ENCODE measurements around the gene SRD5A3. TPM values are rescaled to one million over a fixed set of nuclear protein-coding genes. Genes with fewer than 3 reads are reported as not detected.

SRD5A3 gene
- total and polyA plus RNA-seq, 2 donors, result 6.1 to 9.7 TPM

GRCh38 chr4:55395529-55396307 lies 49.7 kb downstream of the SRD5A3 start, which contains the start of gene TMEM165:
Gene TMEM165 (plus strand): TSS chr4:55395957. CDS start chr4:55396190, 233 bp downstream.
- Histone ChIP-seq H3K4me1 (ENCODE audit: insufficient read depth) (no peaks in the 10 kb centered on the region), H3K4me3 (ENCODE audit: low read depth, low read length) (peak within 1 kb of the TSS; percentile 92), H3K36me3 (ENCODE audit: insufficient read depth) (no peaks in the 10 kb centered on the region), H3K27ac (ENCODE audit: low read depth) (peak within 1 kb of the TSS; percentile 99)
- peak; percentile 64 for DNase-seq (ENCODE audit: extremely low spot score)
- WGBS, result under 1% methylated on average over 95 of the region's 95 CpGs

- Histone ChIP-seq H3K4me1 (ENCODE audit: insufficient read depth) (no peaks in the 10 kb centered on the region), H3K36me3 (ENCODE audit: insufficient read depth) (no peaks in the 10 kb centered on the region), H3K4me3 (ENCODE audit: low read depth, low read length) (peak overlapping the region; percentile 92), H3K27ac (ENCODE audit: low read depth) (peak overlapping the region; percentile 99)
- peak; percentile 33 for DNase-seq (ENCODE audit: extremely low spot score)
- WGBS, result under 1% methylated on average over 41 of the region's 41 CpGs
Measured at GRCh38 chr4:55396308-55397125, 50.5 kb downstream of the SRD5A3 start.

GRCh38 chr4:55397126-55397436 lies 51.0 kb downstream of the SRD5A3 start:
- Histone ChIP-seq H3K4me3 (ENCODE audit: low read depth, low read length) (peak overlapping the region; percentile 92), H3K36me3 (ENCODE audit: insufficient read depth) (no peaks in the 10 kb centered on the region), H3K4me1 (ENCODE audit: insufficient read depth) (no peaks in the 10 kb centered on the region), H3K27ac (ENCODE audit: low read depth) (peak overlapping the region; percentile 99)
- DNase-seq (ENCODE audit: extremely low spot score), result no peak
- 8% methylated on average over 7 of the region's 7 CpGs for WGBS

- H3K36me3 ChIP-seq (ENCODE audit: insufficient read depth), result no peaks in the 10 kb centered on the region
- peak overlapping the region; percentile 92 for H3K4me3 ChIP-seq (ENCODE audit: low read depth, low read length)
- no peaks in the 10 kb centered on the region for H3K4me1 ChIP-seq (ENCODE audit: insufficient read depth)
- no peak for DNase-seq (ENCODE audit: extremely low spot score)
- peak overlapping the region; percentile 99 for H3K27ac ChIP-seq (ENCODE audit: low read depth)
- 40% methylated on average over 15 of the region's 15 CpGs for WGBS
Measured at GRCh38 chr4:55397520-55398321, 51.7 kb downstream of the SRD5A3 start.

GRCh38 chr4:55398461-55398860 lies 52.4 kb downstream of the SRD5A3 start:
- DNase-seq (ENCODE audit: extremely low spot score), result no peak
- peak overlapping the region; percentile 92 for H3K4me3 ChIP-seq (ENCODE audit: low read depth, low read length)
- H3K4me1 ChIP-seq (ENCODE audit: insufficient read depth), result no peaks in the 10 kb centered on the region
- 35% methylated on average over 1 of the region's 1 CpG for WGBS
- H3K36me3 ChIP-seq (ENCODE audit: insufficient read depth), result no peaks in the 10 kb centered on the region
- peak overlapping the region; percentile 23 for H3K27ac ChIP-seq (ENCODE audit: low read depth)

- H3K36me3 ChIP-seq (ENCODE audit: insufficient read depth), result no peaks in the 10 kb centered on the region
- H3K27ac ChIP-seq (ENCODE audit: low read depth), result no peak overlapping the region
- H3K4me1 ChIP-seq (ENCODE audit: insufficient read depth), result no peaks in the 10 kb centered on the region
- 38% methylated on average over 3 of the region's 3 CpGs for WGBS
- peak overlapping the region; percentile 20 for H3K4me3 ChIP-seq (ENCODE audit: low read depth, low read length)
- DNase-seq (ENCODE audit: extremely low spot score), result no peak
Measured at GRCh38 chr4:55398966-55399365, 52.9 kb downstream of the SRD5A3 start.

GRCh38 chr4:55399581-55399980 lies 53.5 kb downstream of the SRD5A3 start:
- H3K36me3 ChIP-seq (ENCODE audit: insufficient read depth), result no peaks in the 10 kb centered on the region
- no peaks in the 10 kb centered on the region for H3K4me1 ChIP-seq (ENCODE audit: insufficient read depth)
- no peak for DNase-seq (ENCODE audit: extremely low spot score)
- no peak overlapping the region for H3K27ac ChIP-seq (ENCODE audit: low read depth)
- 85% methylated on average over 1 of the region's 1 CpG for WGBS
- no peak overlapping the region for H3K4me3 ChIP-seq (ENCODE audit: low read depth, low read length)

- Histone ChIP-seq H3K36me3 (ENCODE audit: insufficient read depth) (peaks cover 3% of the 10 kb centered on the region), H3K27ac (ENCODE audit: low read depth) (no peak overlapping the region), H3K4me3 (ENCODE audit: low read depth, low read length) (no peak overlapping the region), H3K4me1 (ENCODE audit: insufficient read depth) (no peaks in the 10 kb centered on the region)
- 83% methylated on average over 3 of the region's 3 CpGs for WGBS
- DNase-seq (ENCODE audit: extremely low spot score), result no peak
Measured at GRCh38 chr4:55405073-55405472, 59.0 kb downstream of the SRD5A3 start.

GRCh38 chr4:55406545-55406944 lies 60.5 kb downstream of the SRD5A3 start:
- WGBS, result 99% methylated on average over 2 of the region's 2 CpGs
- Histone ChIP-seq H3K27ac (ENCODE audit: low read depth) (no peak overlapping the region), H3K36me3 (ENCODE audit: insufficient read depth) (peaks cover 3% of the 10 kb centered on the region), H3K4me3 (ENCODE audit: low read depth, low read length) (no peak overlapping the region), H3K4me1 (ENCODE audit: insufficient read depth) (no peaks in the 10 kb centered on the region)
- no peak for DNase-seq (ENCODE audit: extremely low spot score)

- DNase-seq (ENCODE audit: extremely low spot score), result no peak
- H3K4me3 ChIP-seq (ENCODE audit: low read depth, low read length), result no peak overlapping the region
- H3K27ac ChIP-seq (ENCODE audit: low read depth), result no peak overlapping the region
- H3K4me1 ChIP-seq (ENCODE audit: insufficient read depth), result no peaks in the 10 kb centered on the region
- WGBS, result 95% methylated on average over 3 of the region's 3 CpGs
- H3K36me3 ChIP-seq (ENCODE audit: insufficient read depth), result peaks cover 3% of the 10 kb centered on the region
Measured at GRCh38 chr4:55407119-55407518, 61.1 kb downstream of the SRD5A3 start.

- no peak overlapping the region for H3K27ac ChIP-seq (ENCODE audit: low read depth)
- H3K36me3 ChIP-seq (ENCODE audit: insufficient read depth), result peaks cover 3% of the 10 kb centered on the region
- H3K4me3 ChIP-seq (ENCODE audit: low read depth, low read length), result no peak overlapping the region
- WGBS, result 88% methylated on average over 3 of the region's 3 CpGs
- DNase-seq (ENCODE audit: extremely low spot score), result no peak
- H3K4me1 ChIP-seq (ENCODE audit: insufficient read depth), result no peaks in the 10 kb centered on the region
Measured at GRCh38 chr4:55407764-55408163, 61.7 kb downstream of the SRD5A3 start.

GRCh38 chr4:55409468-55410171 lies 63.6 kb downstream of the SRD5A3 start:
- WGBS, result 51% methylated on average over 10 of the region's 10 CpGs
- Histone ChIP-seq H3K36me3 (ENCODE audit: insufficient read depth) (peaks cover 3% of the 10 kb centered on the region), H3K4me1 (ENCODE audit: insufficient read depth) (no peaks in the 10 kb centered on the region)

GRCh38 chr4:55410431-55410830 lies 64.4 kb downstream of the SRD5A3 start:
- no peak for DNase-seq (ENCODE audit: extremely low spot score)
- Histone ChIP-seq H3K27ac (ENCODE audit: low read depth) (no peak overlapping the region), H3K4me3 (ENCODE audit: low read depth, low read length) (no peak overlapping the region), H3K4me1 (ENCODE audit: insufficient read depth) (no peaks in the 10 kb centered on the region), H3K36me3 (ENCODE audit: insufficient read depth) (no peaks in the 10 kb centered on the region)
- 93% methylated on average over 8 of the region's 8 CpGs for WGBS

More at GRCh38 chr4:55409468-55410171, 63.6 kb downstream of the SRD5A3 start:
- H3K27ac ChIP-seq (ENCODE audit: low read depth), result no peak overlapping the region
- DNase-seq (ENCODE audit: extremely low spot score), result no peak
- H3K4me3 ChIP-seq (ENCODE audit: low read depth, low read length), result no peak overlapping the region

All from urinary bladder (tissue), 4 donors.